Panc1 (cell line): ENCODE results near the gene FABP2.

Experiments
- CTCF ChIP-seq: fragments of 450-650 bp; IDR thresholded peaks from 2 replicates; pipeline ENCODE4 v1.5.1; 2017; ENCODE audit warnings: mild to moderate bottlenecking
- REST ChIP-seq, 2 experiments: IDR thresholded peaks; 2 replicates each; pipeline ENCODE4 v1.6.1; 2011 to 2012; ENCODE audit warnings: low read depth in 2 of 2, control low read depth in 1 of 2, low read length in 1 of 2, mild to moderate bottlenecking in 1 of 2, moderate library complexity in 1 of 2; ENCODE audit not compliant: insufficient read depth in 1 of 2

GRCh38 chr4:119315036-119315435 lies 6.9 kb downstream of the FABP2 start:
- TF ChIP-seq CTCF = no peak
- TF ChIP-seq REST (IDR thresholded peaks at IDR 0.05; ENCODE audit: insufficient read depth in 1 of 2, low read depth in 2 of 2, low read length in 1 of 2) = no peak
